HUES48 (cell line): ENCODE measurements around the gene MSI2.

Experiments
- H3K27ac ChIP-seq: one replicate; pipeline ENCODE4 v1.7.0; 2013; ENCODE audit warnings: low read depth, low read length, inconsistent platforms
- H3K27me3 ChIP-seq: 2 replicates; pipeline ENCODE4 v1.6.1; 2013; ENCODE audit warnings: mild to moderate bottlenecking, low read length; ENCODE audit not compliant: control insufficient read depth, insufficient read depth
- H3K36me3 ChIP-seq: 2 replicates; pipeline ENCODE4 v1.6.1; 2013; ENCODE audit warnings: low read length; ENCODE audit not compliant: control insufficient read depth, insufficient read depth
- H3K4me1 ChIP-seq: 2 replicates; pipeline ENCODE4 v1.6.1; 2013; ENCODE audit warnings: mild to moderate bottlenecking, low read length; ENCODE audit not compliant: control insufficient read depth, insufficient read depth
- H3K4me3 ChIP-seq: 2 replicates; pipeline ENCODE4 v1.5.1; 2013; ENCODE audit warnings: mild to moderate bottlenecking, low read depth, low read length
- H3K9ac ChIP-seq: 2 replicates; pipeline ENCODE4 v1.6.1; 2013; ENCODE audit warnings: mild to moderate bottlenecking, low read depth, low read length, moderate library complexity
- H3K9me3 ChIP-seq: 2 replicates; pipeline ENCODE4 v1.6.1; 2013; ENCODE audit warnings: low read length; ENCODE audit not compliant: control insufficient read depth, insufficient read depth

MSI2 gene

GRCh38 chr17:57667461-57667923 lies 411.2 kb downstream of the MSI2 start:
- no peaks in the 10 kb centered on the region for H3K36me3 ChIP-seq
- H3K27me3 ChIP-seq = no peaks in the 10 kb centered on the region
- no peak overlapping the region for H3K4me3 ChIP-seq
- H3K27ac ChIP-seq = no peak overlapping the region
- no peak overlapping the region for H3K9ac ChIP-seq
- H3K9me3 ChIP-seq = no peaks in the 10 kb centered on the region
- peaks cover 28% of the 10 kb centered on the region for H3K4me1 ChIP-seq

GRCh38 chr17:57668332-57668731 lies 412.0 kb downstream of the MSI2 start:
- no peak overlapping the region for H3K9ac ChIP-seq
- H3K27me3 ChIP-seq = no peaks in the 10 kb centered on the region
- H3K4me1 ChIP-seq = peaks cover 23% of the 10 kb centered on the region
- H3K36me3 ChIP-seq = no peaks in the 10 kb centered on the region
- no peaks in the 10 kb centered on the region for H3K9me3 ChIP-seq
- H3K27ac ChIP-seq = no peak overlapping the region
- no peak overlapping the region for H3K4me3 ChIP-seq

GRCh38 chr17:57669671-57670529 lies 413.6 kb downstream of the MSI2 start:
- Histone ChIP-seq H3K4me1 (peaks cover 15% of the 10 kb centered on the region), H3K9ac (no peak overlapping the region), H3K27me3 (no peaks in the 10 kb centered on the region), H3K9me3 (no peaks in the 10 kb centered on the region), H3K36me3 (no peaks in the 10 kb centered on the region), H3K27ac (no peak overlapping the region), H3K4me3 (no peak overlapping the region)

GRCh38 chr17:57670769-57671569 lies 414.6 kb downstream of the MSI2 start:
- Histone ChIP-seq H3K9ac (no peak overlapping the region), H3K4me1 (peaks cover 5% of the 10 kb centered on the region; the same call in 1 of the 2 replicates), H3K36me3 (peaks cover 8% of the 10 kb centered on the region; the same call in 1 of the 2 replicates), H3K27me3 (no peaks in the 10 kb centered on the region), H3K4me3 (no peak overlapping the region), H3K27ac (no peak overlapping the region), H3K9me3 (no peaks in the 10 kb centered on the region)

- Histone ChIP-seq H3K27me3 (no peaks in the 10 kb centered on the region), H3K27ac (no peak overlapping the region), H3K4me3 (no peak overlapping the region), H3K9me3 (no peaks in the 10 kb centered on the region), H3K4me1 (peaks cover 5% of the 10 kb centered on the region; the same call in 1 of the 2 replicates), H3K9ac (no peak overlapping the region), H3K36me3 (peaks cover 10% of the 10 kb centered on the region; the same call in 1 of the 2 replicates)
Observed at GRCh38 chr17:57671667-57672632, 415.6 kb downstream of the MSI2 start.

GRCh38 chr17:57672971-57673370 lies 416.6 kb downstream of the MSI2 start:
- peaks cover 10% of the 10 kb centered on the region; the same call in 1 of the 2 replicates for H3K36me3 ChIP-seq
- H3K27me3 ChIP-seq = no peaks in the 10 kb centered on the region
- H3K9ac ChIP-seq = no peak overlapping the region
- H3K4me3 ChIP-seq = no peak overlapping the region
- H3K4me1 ChIP-seq = peaks cover 5% of the 10 kb centered on the region; the same call in 1 of the 2 replicates
- no peak overlapping the region for H3K27ac ChIP-seq
- H3K9me3 ChIP-seq = no peaks in the 10 kb centered on the region

- no peaks in the 10 kb centered on the region for H3K27me3 ChIP-seq
- H3K9ac ChIP-seq = no peak overlapping the region
- no peak overlapping the region for H3K4me3 ChIP-seq
- H3K36me3 ChIP-seq = peaks cover 10% of the 10 kb centered on the region; the same call in 1 of the 2 replicates
- no peaks in the 10 kb centered on the region for H3K9me3 ChIP-seq
- H3K4me1 ChIP-seq = peaks cover 5% of the 10 kb centered on the region
- no peak overlapping the region for H3K27ac ChIP-seq
Observed at GRCh38 chr17:57674894-57675293, 418.6 kb downstream of the MSI2 start.

- Histone ChIP-seq H3K4me1 (peaks cover 5% of the 10 kb centered on the region), H3K9me3 (no peaks in the 10 kb centered on the region), H3K27me3 (no peaks in the 10 kb centered on the region), H3K4me3 (no peak overlapping the region), H3K27ac (no peak overlapping the region), H3K9ac (no peak overlapping the region), H3K36me3 (peaks cover 10% of the 10 kb centered on the region; the same call in 1 of the 2 replicates)
Observed at GRCh38 chr17:57675427-57676387, 419.4 kb downstream of the MSI2 start.

- no peak overlapping the region for H3K27ac ChIP-seq
Observed at GRCh38 chr17:57676543-57676942, 420.2 kb downstream of the MSI2 start.

More at GRCh38 chr17:57676543-57676942, 420.2 kb downstream of the MSI2 start:
- H3K4me3 ChIP-seq = no peak overlapping the region
- no peak overlapping the region for H3K9ac ChIP-seq
- peaks cover 5% of the 10 kb centered on the region for H3K4me1 ChIP-seq
- no peaks in the 10 kb centered on the region for H3K27me3 ChIP-seq
- no peaks in the 10 kb centered on the region for H3K9me3 ChIP-seq
- peaks cover 10% of the 10 kb centered on the region; the same call in 1 of the 2 replicates for H3K36me3 ChIP-seq
